ENCODE results near the gene PPT2. TPM values are rescaled to one million over a fixed set of nuclear protein-coding genes. Genes with fewer than 3 reads are reported as not detected.
A peak's percentile ranks its signal among the peaks of the same experiment; 100 is the strongest.

Gene PPT2
- total RNA-seq, 1 donor from 2014 or later = 40.8 TPM

DNA sequence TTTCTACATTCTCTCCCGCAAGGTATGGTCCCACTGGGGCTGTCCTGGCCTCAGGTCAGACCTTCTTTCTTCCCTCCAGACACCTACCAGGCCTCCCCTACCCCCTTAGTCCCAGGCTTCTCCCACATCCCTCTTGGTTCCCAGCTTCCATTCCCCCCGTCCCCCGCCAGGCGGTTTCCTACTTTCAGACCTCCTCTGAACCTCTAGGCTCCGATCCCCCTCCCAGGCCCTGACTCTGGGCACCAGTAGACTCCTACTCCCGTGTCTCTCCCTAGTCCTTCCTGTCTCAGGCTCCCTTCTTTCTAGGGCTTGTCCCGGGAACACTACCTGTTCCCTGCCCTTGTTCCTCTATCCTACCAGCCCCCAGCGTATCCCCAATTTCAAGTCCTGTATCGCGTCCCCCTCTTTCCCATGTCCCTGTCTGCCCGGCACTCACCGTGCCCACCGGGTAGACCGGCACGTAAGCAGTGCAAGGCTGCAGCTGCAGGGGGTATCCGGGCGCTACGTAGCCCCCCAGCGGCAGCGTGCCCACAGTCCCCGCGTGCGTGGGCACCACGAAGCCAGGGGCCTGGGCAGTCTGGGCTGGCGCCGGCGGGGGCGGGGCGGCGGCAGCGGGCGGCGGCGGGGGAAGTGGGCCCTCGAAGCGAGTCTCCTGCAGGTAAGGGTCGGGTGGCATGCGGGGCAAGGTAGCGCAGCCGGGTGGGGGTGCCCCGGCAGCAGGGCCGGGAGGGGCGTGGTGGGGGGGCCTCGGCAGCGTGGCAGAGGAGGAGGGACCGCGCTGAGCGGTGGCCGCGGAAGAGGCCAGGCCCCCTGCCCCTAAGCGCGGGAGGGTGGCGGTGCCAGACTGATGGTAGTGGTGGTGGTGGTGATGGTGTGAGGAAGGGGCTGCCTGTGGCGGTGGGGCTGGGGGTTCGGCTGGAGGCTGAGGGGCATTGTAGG lies 3.7 kb upstream of the PPT2 start:
- Mint-ChIP-seq H3K27me3 (ENCODE audit: unreplicated experiment) (no peaks in the 10 kb centered on the region), H3K36me3 (ENCODE audit: unreplicated experiment) (peaks cover 2% of the 10 kb centered on the region), H3K27ac (ENCODE audit: unreplicated experiment) (no peak overlapping the region), H3K4me3 (ENCODE audit: unreplicated experiment) (no peak overlapping the region), H3K9me3 (ENCODE audit: unreplicated experiment) (no peaks in the 10 kb centered on the region), H3K4me1 (ENCODE audit: unreplicated experiment) (peaks cover 31% of the 10 kb centered on the region)
- no peak for DNase-seq (ENCODE audit: extremely low spot score, unreplicated experiment)
- TF ChIP-seq, protein P1, sequence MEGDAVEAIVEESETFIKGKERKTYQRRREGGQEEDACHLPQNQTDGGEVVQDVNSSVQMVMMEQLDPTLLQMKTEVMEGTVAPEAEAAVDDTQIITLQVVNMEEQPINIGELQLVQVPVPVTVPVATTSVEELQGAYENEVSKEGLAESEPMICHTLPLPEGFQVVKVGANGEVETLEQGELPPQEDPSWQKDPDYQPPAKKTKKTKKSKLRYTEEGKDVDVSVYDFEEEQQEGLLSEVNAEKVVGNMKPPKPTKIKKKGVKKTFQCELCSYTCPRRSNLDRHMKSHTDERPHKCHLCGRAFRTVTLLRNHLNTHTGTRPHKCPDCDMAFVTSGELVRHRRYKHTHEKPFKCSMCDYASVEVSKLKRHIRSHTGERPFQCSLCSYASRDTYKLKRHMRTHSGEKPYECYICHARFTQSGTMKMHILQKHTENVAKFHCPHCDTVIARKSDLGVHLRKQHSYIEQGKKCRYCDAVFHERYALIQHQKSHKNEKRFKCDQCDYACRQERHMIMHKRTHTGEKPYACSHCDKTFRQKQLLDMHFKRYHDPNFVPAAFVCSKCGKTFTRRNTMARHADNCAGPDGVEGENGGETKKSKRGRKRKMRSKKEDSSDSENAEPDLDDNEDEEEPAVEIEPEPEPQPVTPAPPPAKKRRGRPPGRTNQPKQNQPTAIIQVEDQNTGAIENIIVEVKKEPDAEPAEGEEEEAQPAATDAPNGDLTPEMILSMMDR (IDR thresholded peaks at IDR 0.05) = no peak

DNA sequence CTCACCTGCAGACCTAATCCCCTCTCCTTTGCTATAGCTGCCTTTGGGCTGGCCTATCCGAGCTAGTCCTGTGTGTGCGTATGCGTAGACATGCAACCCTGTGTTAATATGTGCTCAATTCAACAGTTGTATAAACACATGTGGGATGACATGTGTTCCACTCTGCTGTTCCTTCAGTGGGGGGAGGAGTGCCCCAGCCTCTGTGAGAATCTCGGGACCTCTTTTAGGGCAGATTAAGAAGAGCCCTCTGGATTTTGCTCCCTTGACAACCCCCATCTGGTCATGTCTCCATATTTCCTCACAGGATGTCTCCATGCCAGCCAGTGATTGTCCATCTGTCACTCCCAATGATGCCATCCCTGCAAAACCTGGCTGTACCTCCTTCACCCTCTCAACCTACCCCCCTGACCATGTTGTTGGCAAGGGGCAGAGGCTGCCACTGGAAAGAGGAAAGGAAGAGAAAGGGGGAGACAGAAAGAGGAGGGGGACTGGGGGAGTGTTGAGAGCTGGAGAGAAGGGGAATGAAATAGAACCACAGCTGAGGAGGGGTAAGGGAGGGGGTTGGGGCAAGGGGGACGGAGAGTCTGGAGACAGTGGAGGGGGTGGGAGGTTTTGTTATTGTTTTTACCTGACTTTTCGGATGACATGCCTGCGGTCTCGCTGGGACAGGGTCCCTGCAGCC lies 2.6 kb upstream of the PPT2 start:
- Mint-ChIP-seq H3K27me3 (ENCODE audit: unreplicated experiment) (no peaks in the 10 kb centered on the region), H3K27ac (ENCODE audit: unreplicated experiment) (peak overlapping the region; percentile 50), H3K4me1 (ENCODE audit: unreplicated experiment) (peaks cover 35% of the 10 kb centered on the region), H3K9me3 (ENCODE audit: unreplicated experiment) (no peaks in the 10 kb centered on the region), H3K36me3 (ENCODE audit: unreplicated experiment) (peaks cover 6% of the 10 kb centered on the region), H3K4me3 (ENCODE audit: unreplicated experiment) (peak overlapping the region; percentile 42)
- no peak for DNase-seq (ENCODE audit: extremely low spot score, unreplicated experiment)
- TF ChIP-seq, protein P1 (IDR thresholded peaks at IDR 0.05) = no peak

- H3K27ac Mint-ChIP-seq (ENCODE audit: unreplicated experiment) = peak within 1 kb of the TSS; percentile 98
- peaks cover 6% of the 10 kb centered on the region for H3K36me3 Mint-ChIP-seq (ENCODE audit: unreplicated experiment)
- no peaks in the 10 kb centered on the region for H3K27me3 Mint-ChIP-seq (ENCODE audit: unreplicated experiment)
- DNase-seq (ENCODE audit: extremely low spot score, unreplicated experiment) = no peak
- TF ChIP-seq, protein P1 (IDR thresholded peaks at IDR 0.05) = no peak
- H3K9me3 Mint-ChIP-seq (ENCODE audit: unreplicated experiment) = no peaks in the 10 kb centered on the region
- peak within 1 kb of the TSS; percentile 99 for H3K4me3 Mint-ChIP-seq (ENCODE audit: unreplicated experiment)
- peaks cover 32% of the 10 kb centered on the region for H3K4me1 Mint-ChIP-seq (ENCODE audit: unreplicated experiment)
These were observed 1.8 kb upstream of the PPT2 start, which contains the start of gene PRRT1 for GRCh38 chr6:32151863-32152768. TSS of gene PRRT1 (minus strand) at chr6:32151939. CDS start at chr6:32151827, 112 bp downstream.

DNA sequence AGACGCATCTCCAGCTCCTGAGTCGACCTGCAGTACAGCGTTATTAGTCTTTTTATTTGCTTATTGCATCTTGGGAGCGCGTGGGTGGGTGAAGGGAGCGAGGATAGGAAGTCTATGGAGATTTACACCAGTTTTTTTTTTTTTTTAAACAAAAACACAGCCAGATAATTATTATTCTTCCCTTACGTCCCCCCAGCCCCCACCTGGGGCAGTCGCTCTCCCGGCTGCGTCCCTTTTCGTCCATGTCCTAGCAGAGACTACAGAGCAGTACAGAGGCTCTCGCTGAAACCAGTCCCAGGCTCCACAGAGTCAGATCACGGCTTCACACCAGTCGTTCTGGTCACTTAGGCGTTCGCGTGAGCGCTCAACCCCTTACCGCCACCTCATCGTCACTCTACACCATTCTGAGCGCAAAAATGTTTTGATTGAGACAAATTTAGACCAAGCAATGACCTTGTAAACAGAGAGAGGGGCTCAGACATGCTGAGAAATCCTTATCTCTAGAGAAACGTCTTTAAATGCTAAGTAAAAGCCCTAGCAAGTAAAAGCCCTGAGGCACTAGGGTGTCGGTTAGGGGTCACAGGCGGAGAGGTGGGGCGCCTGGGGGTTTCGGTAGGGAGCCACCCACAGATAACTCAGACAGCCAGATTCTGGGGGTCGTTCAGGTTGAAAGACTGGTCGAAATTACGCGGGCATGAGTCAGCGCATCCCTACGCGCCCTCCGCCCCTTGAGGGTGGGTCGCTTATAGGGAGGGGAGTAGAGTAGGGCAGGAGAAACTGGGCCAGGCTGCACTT lies 975 bp upstream of the PPT2 start:
- TF ChIP-seq, protein P1 (IDR thresholded peaks at IDR 0.05) = no peak
- Mint-ChIP-seq H3K9me3 (ENCODE audit: unreplicated experiment) (no peaks in the 10 kb centered on the region), H3K4me1 (ENCODE audit: unreplicated experiment) (peaks cover 32% of the 10 kb centered on the region), H3K4me3 (ENCODE audit: unreplicated experiment) (peak overlapping the region; percentile 99), H3K27me3 (ENCODE audit: unreplicated experiment) (no peaks in the 10 kb centered on the region), H3K36me3 (ENCODE audit: unreplicated experiment) (peaks cover 13% of the 10 kb centered on the region), H3K27ac (ENCODE audit: unreplicated experiment) (peak overlapping the region; percentile 98)
- no peak for DNase-seq (ENCODE audit: extremely low spot score, unreplicated experiment)
